GM21723 (cell line): ENCODE data around the gene ANGPT4.

Experiments
- ATAC-seq: cut with Tn5 transposase; IDR thresholded peaks from one replicate; pipeline ENCODE4 v1.9.1; 2021; ENCODE audit warnings: mild to moderate bottlenecking, moderate library complexity; ENCODE audit not compliant: unreplicated experiment

ANGPT4 gene

DNA sequence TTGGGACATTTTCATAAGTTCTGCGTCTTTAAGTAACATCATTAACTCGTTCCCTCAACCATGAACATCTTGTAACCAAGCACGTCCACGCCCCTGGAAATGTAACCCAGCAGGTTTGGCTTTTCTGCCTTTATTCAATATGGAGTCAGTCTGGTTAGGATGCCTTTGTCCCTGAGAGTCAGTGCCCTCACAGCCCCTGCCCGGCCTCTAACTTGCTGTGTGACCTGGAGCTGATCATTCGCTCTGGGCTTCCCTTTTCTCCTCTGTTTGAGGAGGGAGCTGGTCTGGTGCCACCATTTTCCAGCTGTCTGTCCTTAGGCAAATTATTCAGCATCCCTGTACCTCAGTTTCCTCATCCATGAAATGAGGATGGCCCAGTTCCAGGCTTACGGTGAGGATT, 26.5 kb upstream of the ANGPT4 start:
- ATAC-seq, result no peak

DNA sequence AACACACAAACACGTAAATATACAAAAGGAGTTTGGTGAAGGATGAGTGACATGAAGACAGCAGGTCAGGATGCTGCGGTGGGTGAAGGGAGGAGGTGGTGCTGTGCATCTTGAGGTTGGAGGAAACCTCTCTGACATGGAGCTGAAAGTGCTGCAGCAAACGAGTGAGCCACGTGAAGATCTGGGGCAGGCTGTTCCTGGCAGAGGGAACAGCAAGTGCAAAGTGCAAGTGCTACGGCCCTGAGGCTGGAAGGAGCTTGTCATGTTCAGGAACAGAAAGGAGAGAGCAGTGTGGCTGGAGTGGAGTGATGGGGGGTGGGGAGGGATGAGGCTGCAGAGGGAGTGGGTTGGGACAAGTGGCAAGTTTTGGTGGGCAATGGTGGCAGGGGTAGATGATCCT, 24.8 kb upstream of the ANGPT4 start:
- ATAC-seq, result no peak

GRCh38 chr20:939606-940005, 23.5 kb upstream of the ANGPT4 start:
- ATAC-seq, result no peak

GRCh38 chr20:934186-934840, 18.2 kb upstream of the ANGPT4 start:
- ATAC-seq, result no peak

GRCh38 chr20:933029-933428, 16.9 kb upstream of the ANGPT4 start:
- ATAC-seq, result no peak

DNA sequence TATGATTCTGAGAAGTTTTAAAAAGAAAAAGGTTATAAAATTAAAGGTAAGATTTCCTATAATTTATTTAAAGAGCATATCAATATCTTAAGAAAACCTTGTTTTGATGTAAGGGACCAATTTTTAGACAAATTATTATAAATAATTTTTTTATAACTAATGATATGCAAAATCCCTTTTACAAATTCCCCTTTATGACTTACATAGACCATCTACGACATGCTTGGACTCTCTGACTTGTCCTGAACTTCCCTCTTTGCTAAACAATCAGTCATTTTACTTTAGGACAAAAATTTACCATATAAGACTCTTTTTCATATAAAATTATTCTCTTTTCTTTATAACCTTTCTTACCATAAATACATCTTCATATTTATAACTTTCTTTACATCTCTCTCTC, 15.3 kb upstream of the ANGPT4 start:
- no peak for ATAC-seq

DNA sequence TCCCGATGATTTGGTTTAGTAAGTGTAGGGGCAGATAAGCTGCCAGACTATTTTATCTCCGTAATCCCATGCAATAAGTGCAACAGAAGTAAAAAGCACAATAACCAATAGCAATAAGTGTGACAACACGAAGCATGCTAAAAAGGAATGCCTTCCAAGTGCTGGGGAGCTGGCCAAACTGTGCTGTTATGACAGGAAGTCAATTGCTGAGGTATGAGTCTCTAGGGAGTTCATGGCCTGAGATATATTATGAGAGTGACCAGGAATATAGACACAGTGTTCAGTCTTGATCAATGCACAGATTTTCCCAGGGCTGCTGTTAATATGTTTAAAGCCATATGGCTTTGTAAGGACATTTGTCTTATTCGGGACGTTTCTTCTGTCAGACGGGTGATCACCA, 10.5 kb upstream of the ANGPT4 start:
- ATAC-seq, result no peak

DNA sequence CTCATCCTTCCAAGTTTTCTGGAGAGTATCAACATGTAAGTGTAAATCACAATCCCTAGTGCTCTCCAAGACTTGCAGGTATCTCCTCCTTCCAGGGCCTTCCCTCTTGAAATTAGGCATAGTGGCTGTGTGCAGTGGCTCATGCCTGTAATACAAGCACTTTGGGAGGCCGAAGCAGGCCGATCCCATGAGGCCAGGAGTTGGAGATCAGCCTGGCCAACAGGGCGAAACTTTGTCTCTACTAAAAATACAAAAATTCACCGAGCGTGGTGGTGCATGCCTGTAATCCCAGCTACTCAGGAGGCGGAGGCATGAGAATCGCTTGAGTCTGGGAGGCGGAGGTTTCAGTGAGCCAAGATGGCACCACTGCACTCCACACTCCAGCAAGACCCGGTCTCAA, 9.4 kb upstream of the ANGPT4 start:
- ATAC-seq, result no peak

- ATAC-seq, result no peak
Measured at GRCh38 chr20:924639-925038, 8.5 kb upstream of the ANGPT4 start.

DNA sequence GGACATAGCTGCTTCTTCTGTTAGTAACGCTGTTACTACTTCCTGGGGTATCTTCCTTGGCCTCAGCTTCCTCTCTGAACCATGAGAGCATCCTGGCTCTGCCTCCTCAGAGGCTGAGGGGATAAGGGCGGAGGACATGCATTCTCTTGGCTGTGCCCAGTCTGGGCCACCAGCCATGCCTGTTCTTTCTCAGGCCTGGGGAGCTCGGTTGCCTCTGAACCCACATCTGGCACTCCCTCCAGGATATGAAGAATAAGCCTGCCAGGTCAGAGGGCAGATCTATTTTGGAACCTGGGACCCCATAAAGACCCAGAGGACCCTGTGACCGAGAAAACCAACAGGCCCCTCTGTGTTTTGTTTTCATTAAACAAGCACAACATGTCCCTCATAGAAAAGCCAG, 6.6 kb upstream of the ANGPT4 start:
- no peak for ATAC-seq

GRCh38 chr20:921068-921467, 4.9 kb upstream of the ANGPT4 start:
- no peak for ATAC-seq

DNA sequence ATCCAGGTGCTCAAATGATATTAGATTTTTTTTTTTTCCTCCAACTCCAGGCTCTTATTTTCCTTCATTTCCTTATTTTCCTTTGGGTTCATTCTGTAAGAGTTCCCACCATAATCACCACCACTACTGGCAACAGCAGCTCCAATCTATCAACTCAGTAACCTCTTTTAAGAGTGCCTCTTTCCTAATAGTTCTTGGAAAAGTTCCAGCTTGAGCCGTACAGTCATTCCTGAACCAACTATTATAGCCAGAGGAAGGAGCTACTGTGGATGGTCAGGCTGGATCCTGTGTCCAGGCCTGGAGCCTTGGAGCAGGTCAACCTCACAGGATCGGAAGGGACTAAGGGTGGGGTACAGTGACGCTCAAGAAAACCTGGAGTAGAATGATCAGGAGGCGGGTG, 4.2 kb upstream of the ANGPT4 start:
- no peak for ATAC-seq

GRCh38 chr20:919491-919916, 3.4 kb upstream of the ANGPT4 start:
- ATAC-seq, result no peak

GRCh38 chr20:917416-917815, 1.3 kb upstream of the ANGPT4 start:
- ATAC-seq, result no peak

DNA sequence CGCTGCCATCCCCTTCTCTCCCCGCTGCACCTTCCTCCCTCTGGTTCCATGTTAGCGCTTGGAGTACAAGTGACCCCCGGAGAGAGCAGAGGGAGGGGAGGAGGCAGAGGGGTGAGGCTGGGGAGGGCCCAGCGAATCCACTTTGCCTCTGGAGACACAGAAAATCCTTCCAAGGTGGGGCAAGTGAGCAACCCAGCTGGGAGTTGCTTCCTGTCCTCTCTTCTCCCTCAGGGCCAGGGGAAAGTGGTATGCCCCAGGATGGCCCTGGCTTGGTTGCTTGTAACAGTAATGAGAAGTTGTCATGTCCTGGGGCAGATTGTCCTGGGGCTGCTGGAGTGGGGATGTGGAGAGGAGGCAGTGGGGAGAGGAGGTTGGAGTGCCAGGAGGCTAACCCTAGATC, 691 bp upstream of the ANGPT4 start:
- ATAC-seq, result no peak

DNA sequence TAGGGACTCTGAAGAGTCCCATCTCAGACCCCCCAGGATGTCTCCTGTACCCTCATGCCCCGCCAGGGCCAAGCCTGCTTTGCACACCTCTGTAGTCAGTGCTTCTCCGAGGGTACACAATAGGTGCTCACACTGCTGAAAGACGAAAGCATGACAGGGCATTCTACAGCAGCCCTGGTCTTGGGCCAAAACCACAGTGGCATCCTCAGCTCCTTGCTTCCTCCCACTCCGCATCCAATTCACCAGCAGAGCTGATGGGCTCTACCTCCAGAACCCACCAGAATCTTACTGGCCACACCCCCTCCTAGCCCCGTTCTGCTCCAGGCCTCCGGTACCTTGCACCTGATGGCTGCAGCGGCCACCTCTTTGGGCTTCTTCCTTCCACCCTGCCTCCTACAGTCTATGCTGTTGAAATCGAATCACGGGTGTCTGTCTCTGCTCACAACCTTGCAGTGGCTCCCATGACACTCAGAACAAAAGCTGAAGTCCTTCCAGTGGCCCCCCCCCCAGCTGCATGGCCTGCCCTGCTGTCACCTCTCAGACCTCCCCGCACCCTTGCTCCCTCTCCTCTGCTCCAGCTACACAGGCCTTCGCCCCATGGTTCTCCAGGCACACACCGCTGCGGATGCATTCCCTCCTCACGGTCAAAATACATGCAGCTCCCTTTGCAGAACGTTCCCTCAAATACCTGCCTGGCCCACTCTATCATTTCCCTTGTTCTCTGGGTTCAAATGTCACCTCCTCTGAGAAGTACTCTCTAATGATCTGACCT, 1.2 kb downstream of the ANGPT4 start:
- ATAC-seq, result no peak

- ATAC-seq, result no peak
Measured at GRCh38 chr20:913306-913849, 2.8 kb downstream of the ANGPT4 start.

- no peak for ATAC-seq
Measured at GRCh38 chr20:911882-912600, 4.1 kb downstream of the ANGPT4 start.

DNA sequence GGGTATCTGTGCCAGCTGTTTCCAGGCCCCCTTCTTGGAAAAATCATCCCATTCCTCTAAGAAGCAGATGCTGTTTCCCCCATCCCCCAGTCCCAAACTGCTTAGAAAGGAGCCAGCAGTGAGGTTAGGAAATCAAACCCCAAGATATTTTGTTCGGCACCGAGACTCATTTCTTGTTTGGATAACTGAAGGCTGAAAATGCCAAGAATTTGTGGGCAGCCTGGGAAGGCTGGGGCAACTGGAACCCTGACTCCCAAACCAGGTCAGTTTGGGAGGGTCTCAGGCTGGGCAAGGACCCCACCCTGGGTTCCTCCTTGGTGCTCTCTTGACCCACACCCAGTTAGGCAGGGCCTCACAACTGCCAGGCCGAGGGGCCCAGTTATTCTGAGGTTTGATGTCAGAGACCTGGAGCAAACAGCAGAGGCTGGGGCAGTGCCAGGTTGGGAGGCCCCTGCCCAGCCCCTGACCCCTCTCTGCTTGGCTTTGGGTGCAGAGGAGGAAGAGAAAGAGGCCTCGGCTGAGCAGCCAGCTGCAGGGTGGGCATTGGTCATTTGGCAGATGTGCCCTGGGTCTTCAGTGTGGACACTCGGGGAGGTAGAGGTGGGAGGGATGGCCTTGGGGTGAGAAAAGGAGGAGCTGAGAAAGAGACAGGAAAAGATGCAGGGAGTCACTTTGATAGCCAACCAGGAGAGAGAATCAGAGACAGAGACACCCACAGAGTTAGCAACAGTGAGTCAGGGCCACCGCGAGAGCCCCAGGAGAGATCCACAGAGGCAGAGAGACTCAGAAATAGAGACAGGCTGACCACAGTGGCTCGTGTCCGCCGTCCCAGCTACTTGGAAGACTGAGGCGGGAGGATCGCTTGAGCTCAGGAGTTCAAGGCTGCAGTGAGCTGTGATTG, 5.0 kb downstream of the ANGPT4 start:
- no peak for ATAC-seq

DNA sequence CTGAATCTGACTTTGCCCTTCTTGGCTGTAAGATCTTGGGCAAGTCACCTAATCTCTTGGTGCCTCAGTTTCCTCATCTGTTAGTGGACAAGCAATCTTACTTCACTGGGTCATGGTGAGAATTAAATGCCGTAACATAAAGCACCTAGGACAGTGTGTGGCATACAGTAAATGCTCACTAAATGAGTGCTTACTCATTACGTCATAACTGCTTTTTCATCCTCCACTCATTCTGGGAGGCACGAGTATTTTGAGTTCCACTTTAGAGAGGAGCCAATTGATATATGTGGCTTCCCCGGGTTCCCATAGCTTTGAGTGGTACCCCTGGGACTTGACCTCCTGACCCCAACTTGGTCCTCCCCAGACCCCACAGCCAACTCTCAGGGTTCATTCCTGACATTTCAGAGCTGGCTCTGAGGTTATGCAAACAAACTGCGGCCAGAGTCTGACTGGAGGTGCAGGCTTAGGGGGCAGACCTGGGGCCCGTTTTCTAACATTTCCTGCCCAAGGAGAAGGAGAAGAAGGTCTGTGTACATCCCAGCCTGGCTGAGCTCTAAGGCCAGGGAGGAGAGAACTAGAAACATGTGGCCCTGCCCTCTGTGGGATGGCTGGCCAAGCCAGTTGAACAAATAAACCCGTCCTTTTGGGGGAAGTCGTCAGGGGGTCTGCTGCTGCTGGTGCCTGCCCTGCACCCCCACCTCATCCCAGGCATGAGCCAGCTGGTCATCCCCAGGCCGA, 5.8 kb downstream of the ANGPT4 start:
- ATAC-seq, result no peak
